Thyroid gland (tissue), 4 donors: ENCODE measurements around the gene XRCC4. TPM values are rescaled to one million over a fixed set of nuclear protein-coding genes. Genes with fewer than 3 reads are reported as not detected.

Experiments
- DNase-seq, 2 donors: peaks; one replicate each; pipeline ENCODE4 v3.0.0-alpha.2; 2019
- H3K27ac ChIP-seq, 3 donors: fragments of 200-600 bp; sonication (generic); 1 replicate in 2 of 3; 2 replicates in 1 of 3; pipeline ENCODE4 v1.5.1; 2016 to 2019; ENCODE audit warnings: mild to moderate bottlenecking in 1 of 3, moderate library complexity in 1 of 3
- H3K27me3 ChIP-seq: fragments of 200-600 bp; sonication (generic); one replicate; pipeline ENCODE4 v1.5.1; 2019
- H3K36me3 ChIP-seq, 2 donors: fragments of 200-600 bp; sonication (generic); one replicate each; pipeline ENCODE4 v1.5.1; 2016 to 2019
- H3K4me1 ChIP-seq, 2 donors: fragments of 200-600 bp; sonication (generic); one replicate each; pipeline ENCODE4 v1.5.1; 2017 to 2019
- H3K4me3 ChIP-seq, 3 donors: fragments of 200-600 bp; sonication (generic); replicated peaks in 1 of 3; 1 replicate in 2 of 3; 2 replicates in 1 of 3; pipeline ENCODE4 v1.5.1; 2016; ENCODE audit warnings: mild to moderate bottlenecking in 1 of 3
- H3K9me3 ChIP-seq: fragments of 200-600 bp; sonication (generic); one replicate; pipeline ENCODE4 v1.5.1; 2017
- CTCF ChIP-seq, 6 experiments: fragments of 200-600 bp in 3 of 6; fragments of 450-650 bp in 3 of 6; sonication (generic) in 3 of 6; IDR thresholded peaks; one replicate each; pipeline ENCODE4 v1.5.1; 2016 to 2019; ENCODE audit warnings: antibody characterized with exemption in 6 of 6, mild to moderate bottlenecking in 2 of 6, inconsistent platforms in 1 of 6, moderate library complexity in 1 of 6
- POLR2A ChIP-seq, 2 donors: fragments of 450-650 bp; IDR thresholded peaks; one replicate each; pipeline ENCODE4 v1.6.1; 2017; ENCODE audit warnings: antibody characterized with exemption in 2 of 2, mild to moderate bottlenecking in 2 of 2, moderate library complexity in 1 of 2
- WGBS, 2 donors: methylation state at CpG; one replicate each; pipeline ENCODE4 v1.1.5; 2017; 5-methylcytosine and 5-hydroxymethylcytosine counted together
- intact Hi-C: fragments of 100-400 bp; cut with DNase I; formaldehyde crosslinking; loops from one replicate; pipeline ENCODE4 v1.15.1; 2023
- total RNA-seq, 4 donors: library from RNA; depleted of rRNA; stranded (reverse); fragments of >200 nt; gene quantifications; one replicate each; pipeline ENCODE4 v1.2.3, GENCODE V29; 2016

XRCC4 gene
- total RNA-seq, 4 donors from 2014 or later = 6.7 to 11.6 (median 9.1) TPM

DNA sequence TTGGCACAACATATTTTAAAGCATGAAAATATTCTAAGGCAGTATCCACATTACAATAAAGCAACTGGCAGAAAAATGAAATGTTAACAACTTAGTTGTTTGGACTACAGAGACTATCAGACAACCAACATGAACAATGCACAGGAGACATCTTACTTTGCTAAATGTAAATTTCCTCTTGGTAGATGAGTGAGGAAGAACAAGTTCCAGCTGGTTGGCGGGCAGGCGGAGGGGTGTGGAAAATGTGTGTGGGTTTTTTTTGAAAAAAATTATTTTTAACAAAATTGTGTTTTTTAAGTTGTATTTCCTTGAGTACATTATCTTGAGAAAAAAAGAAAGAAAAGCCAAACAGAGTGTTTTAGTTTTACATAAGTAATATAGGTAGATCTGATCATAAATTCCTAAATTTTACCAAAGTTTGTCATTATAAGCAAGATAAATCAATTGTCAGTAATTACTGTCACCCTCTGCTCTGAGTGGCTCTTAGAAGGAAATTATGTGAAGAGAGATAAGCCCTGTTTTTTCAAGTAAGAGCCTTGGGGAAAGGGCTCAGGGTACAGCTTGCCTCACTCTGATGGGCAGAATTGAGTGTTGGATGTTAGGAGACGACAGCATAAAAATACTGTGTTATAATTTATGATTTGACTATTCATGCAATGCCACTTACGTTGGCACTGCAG is 42.7 kb upstream of the XRCC4 start:
- no peak overlapping the region for H3K27ac ChIP-seq
- no peak overlapping the region for H3K4me3 ChIP-seq
- TF ChIP-seq POLR2A (IDR thresholded peaks at IDR 0.05) (no peak), CTCF (IDR thresholded peaks at IDR 0.05) (no peak)
- no peaks in the 10 kb centered on the region for H3K36me3 ChIP-seq
- H3K4me1 ChIP-seq = no peaks in the 10 kb centered on the region
- DNase-seq = no peak
- no peaks in the 10 kb centered on the region for H3K9me3 ChIP-seq
- intact Hi-C loops = no loop called here
- WGBS, 2 donors = 85 to 91% methylated on average over 4 of the region's 4 CpGs
- no peaks in the 10 kb centered on the region for H3K27me3 ChIP-seq

DNA sequence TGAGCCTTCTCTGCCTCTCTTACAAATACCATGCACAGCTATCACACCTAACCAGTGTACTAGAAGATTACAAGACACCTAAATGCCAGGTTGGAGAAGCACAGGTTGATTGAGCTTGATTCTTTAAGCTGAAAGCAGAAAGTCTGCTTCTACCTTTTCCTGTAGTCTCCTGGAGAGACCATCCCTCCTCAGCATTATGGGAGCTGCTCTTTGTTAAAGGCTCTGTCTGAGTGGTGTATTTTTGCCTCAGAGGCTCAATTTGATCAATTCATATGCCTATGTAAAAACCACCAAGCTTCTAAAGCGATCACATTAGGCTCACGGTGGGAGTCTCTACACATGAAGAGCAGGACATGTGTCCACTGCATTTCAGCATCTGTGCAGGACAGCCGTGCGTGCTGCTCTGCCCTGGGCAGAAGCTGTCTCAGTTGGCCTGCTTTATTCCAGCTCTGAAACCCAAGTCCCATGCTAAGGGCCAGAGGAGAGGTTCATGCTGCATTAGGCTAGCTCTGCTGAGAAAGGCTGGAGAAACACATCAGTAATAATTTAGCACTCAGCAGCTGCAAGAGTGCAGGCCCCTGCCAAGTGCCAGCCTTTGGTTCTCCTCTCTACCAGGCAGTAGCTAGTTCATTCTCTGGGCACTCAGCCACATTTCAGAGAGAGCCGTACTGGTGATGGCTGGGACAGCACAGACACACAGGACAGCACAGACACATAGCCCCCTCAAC is 41.8 kb upstream of the XRCC4 start:
- no peak overlapping the region for H3K4me3 ChIP-seq
- WGBS, 2 donors = 68 to 72% methylated on average over 4 to 5 of the region's 5 CpGs
- H3K27ac ChIP-seq = no peak overlapping the region
- TF ChIP-seq POLR2A (IDR thresholded peaks at IDR 0.05) (no peak), CTCF (IDR thresholded peaks at IDR 0.05) (no peak)
- no peaks in the 10 kb centered on the region for H3K36me3 ChIP-seq
- H3K27me3 ChIP-seq = no peaks in the 10 kb centered on the region
- H3K4me1 ChIP-seq = no peaks in the 10 kb centered on the region
- DNase-seq = peak; percentile 59 to 69
- intact Hi-C loops = no loop called here
- no peaks in the 10 kb centered on the region for H3K9me3 ChIP-seq

DNA sequence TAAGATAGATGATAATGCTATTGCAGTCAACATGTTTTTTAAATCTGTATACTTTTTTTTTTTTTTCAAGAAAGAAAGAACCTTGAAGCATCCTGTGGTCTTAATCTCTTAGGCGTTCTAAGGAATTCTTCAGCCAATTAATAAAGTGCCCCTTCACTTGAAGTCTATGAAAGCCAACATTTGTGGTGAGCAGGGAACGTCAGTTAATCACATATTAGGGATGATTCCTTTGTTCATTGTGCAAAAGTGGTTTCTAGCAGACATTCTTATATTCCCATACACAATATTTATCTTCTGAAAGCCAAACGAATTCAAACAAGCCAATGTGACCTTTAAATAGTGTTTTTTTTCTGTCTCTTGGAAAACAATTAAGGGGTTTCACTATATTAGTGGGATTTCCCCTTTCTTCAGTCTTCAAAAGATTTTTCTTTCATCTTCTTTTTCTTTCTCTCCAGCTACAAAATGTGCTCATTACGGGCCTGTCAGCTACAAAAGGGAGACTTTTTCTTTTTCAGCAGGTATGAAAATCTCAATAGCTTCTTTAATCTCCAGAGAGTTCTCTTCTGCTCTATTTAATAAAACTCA is 40.3 kb upstream of the XRCC4 start:
- TF ChIP-seq POLR2A (IDR thresholded peaks at IDR 0.05) = no peak
- no peak for TF ChIP-seq CTCF (IDR thresholded peaks at IDR 0.05)
- H3K27ac ChIP-seq = no peak overlapping the region
- DNase-seq = no peak
- H3K27me3 ChIP-seq = no peaks in the 10 kb centered on the region
- no peaks in the 10 kb centered on the region for H3K36me3 ChIP-seq
- intact Hi-C loops = no loop called here
- 80 to 90% methylated on average over 4 of the region's 4 CpGs for WGBS, 2 donors
- no peak overlapping the region for H3K4me3 ChIP-seq
- no peaks in the 10 kb centered on the region for H3K9me3 ChIP-seq
- H3K4me1 ChIP-seq = no peaks in the 10 kb centered on the region

DNA sequence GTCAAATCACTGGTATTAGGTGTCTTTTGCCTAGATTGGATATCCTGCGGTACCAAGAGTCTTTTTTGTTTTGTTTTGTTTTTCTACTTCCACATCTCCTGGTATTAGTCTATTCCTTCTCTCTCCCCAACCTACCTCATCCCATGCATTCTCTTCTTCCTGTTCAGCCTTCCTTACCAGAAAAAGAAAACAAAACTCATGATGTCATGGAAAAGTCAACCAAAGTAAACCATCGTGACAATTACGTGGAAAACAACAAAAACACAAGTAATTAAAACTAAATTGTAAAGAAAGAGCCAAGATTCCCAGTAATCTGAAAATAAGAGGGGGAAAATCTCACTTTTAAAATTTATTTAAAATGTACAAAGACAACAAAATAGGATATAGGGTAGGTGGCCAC is 38.4 kb upstream of the XRCC4 start:
- Histone ChIP-seq H3K36me3 (no peaks in the 10 kb centered on the region), H3K27me3 (no peaks in the 10 kb centered on the region), H3K4me1 (no peaks in the 10 kb centered on the region), H3K9me3 (no peaks in the 10 kb centered on the region), H3K4me3 (no peak overlapping the region), H3K27ac (no peak overlapping the region)
- TF ChIP-seq CTCF (IDR thresholded peaks at IDR 0.05) (no peak), POLR2A (IDR thresholded peaks at IDR 0.05) (no peak)
- 77 to 94% methylated on average over 3 of the region's 3 CpGs for WGBS, 2 donors
- intact Hi-C loops = no loop called here
- DNase-seq = no peak

GRCh38 chr5:83042507-83042906 is 34.8 kb upstream of the XRCC4 start:
- intact Hi-C loops = no loop called here
- H3K27ac ChIP-seq = no peak overlapping the region

More at GRCh38 chr5:83042507-83042906, 34.8 kb upstream of the XRCC4 start:
- no peak for TF ChIP-seq POLR2A (IDR thresholded peaks at IDR 0.05)
- no peak for TF ChIP-seq CTCF (IDR thresholded peaks at IDR 0.05)
- Histone ChIP-seq H3K4me3 (no peak overlapping the region), H3K36me3 (no peaks in the 10 kb centered on the region), H3K4me1 (no peaks in the 10 kb centered on the region), H3K9me3 (no peaks in the 10 kb centered on the region), H3K27me3 (no peaks in the 10 kb centered on the region)
- DNase-seq = no peak
- 92 to 97% methylated on average over 3 of the region's 3 CpGs for WGBS, 2 donors
